ENCODE data around the gene C6orf62.
A peak's percentile ranks its signal among the peaks of the same experiment; 100 is the strongest.
"Not testable (repeated sequence)": the region's sequence is repeated elsewhere in the genome, so short reads cannot be mapped to it uniquely, and the experiment has no call there.

C6orf62 gene

DNA sequence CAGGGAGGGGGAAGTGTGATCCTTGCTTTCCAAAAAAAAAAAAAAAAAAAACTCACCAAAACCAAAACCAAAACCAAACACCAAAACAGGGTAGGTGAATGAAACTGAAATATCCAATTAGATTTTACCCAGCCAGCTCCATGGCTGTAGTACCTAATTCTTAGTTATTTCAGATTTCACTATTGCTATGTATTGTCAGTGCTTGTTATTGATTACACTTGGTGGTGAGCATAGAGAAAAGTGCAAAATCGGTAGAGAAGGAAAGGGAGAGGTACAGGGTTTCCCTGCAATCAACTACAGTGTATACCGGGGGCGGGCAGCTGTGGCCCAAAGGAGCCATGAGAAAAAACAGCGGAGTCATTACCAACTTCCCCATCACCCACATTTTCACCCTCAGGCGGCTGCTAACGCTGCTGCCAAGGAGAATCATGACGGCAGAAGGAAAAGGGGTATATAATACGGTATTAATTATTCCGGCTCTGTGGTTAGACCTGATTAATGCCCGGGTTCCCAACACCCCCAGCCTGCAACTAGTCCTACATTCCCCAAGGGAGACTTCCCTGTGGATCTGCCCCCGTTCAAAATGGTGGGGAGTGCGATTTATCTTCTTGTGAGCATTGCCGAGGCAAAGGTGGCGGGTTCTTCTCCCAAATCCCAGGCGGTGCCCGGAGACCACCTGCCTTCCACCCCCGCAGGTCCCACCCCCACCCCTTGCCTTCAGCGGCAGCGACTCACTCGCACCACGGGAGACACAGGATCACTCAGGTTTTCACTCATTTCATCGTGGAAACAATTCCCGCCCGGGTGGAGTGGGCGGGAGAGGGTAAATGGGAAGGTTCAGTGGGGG lies at the start of gene C6orf62:
C6orf62 (minus strand) TSS at position 30 of the 847 bp plus-strand sequence. CDS start 486 bp downstream, outside the sequence.
- DNase-seq (ENCODE audit: low read depth, low spot score): peak; percentile 49

DNA sequence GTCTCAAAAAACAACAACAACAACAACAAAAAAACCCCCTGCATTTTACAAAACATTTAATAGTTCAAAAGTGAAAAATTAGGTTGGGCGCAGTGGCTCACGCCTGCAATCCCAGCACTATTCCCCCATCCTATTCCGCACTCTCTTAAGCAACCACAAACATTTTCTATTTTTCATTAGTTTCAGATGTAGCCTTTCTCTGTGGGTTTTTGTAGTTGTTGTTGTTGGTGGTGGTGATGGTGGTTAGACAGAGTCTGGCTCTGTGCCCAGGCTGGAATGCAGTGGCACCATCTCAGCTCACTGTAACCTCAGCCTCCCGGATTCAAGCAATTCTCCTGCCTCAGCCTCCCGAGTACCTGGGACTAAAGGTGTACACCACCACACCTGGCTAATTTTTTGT lies 49.4 kb upstream of the C6orf62 start:
- peak; percentile 85 for DNase-seq (ENCODE audit: low read depth, low spot score)

DNA sequence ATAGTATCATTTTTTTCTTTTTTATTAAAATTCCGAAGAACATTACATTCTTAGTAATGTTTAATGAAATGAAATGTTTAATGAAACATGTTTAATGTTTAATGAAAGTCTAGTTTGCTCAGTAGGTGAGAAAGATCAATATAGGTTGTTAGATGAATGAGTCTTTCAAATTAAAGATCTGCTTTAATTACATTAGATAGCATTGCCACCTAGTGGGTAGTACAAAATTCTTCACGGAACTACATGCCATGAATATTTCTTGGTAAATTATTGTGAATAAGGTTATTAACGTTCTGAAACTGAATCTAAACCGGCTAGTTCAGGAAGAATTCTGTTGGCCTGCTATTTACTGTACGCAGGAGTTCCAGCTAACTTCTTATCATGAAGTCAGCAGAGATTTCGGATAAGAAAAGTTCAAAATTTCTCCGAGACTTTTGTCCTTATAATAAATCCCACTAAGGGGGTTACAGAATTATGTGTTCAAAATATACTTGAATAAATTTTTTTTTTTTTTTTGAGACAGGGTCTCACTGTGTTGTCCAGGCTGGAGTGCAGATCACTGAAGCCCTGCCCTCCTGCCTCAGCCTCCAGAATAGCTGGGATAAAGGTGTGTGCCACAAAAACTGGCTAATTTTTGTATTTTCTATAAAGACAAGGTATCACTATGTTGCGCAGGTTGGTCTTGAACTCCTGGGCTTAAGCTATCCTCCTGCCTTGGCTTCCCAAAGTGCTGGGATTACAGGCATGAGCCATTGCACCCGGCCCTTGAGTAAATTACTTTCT lies 47.9 kb upstream of the C6orf62 start:
- DNase-seq (ENCODE audit: low read depth, low spot score): peak; percentile 38

DNA sequence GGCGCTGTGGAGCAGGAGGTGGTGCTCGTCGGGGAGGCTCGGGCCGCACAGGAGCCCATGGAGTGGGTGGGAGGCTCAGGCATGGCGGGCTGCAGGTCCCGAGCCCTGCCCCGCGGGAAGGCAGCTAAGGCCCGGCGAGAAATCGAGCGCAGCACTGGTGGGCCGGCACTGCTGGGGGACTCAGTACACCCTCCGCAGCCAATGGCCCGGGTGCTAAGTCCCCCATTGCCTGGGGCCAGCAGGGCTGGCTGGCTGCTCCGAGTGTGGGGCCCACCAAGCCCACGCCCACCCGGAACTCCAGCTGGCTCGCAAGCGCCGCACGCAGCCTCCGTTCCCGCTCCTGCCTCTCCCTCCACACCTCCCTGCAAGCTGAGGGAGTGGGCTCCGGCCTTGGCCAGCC lies 47.0 kb upstream of the C6orf62 start:
- DNase-seq (ENCODE audit: low read depth, low spot score): not testable (repeated sequence)

DNA sequence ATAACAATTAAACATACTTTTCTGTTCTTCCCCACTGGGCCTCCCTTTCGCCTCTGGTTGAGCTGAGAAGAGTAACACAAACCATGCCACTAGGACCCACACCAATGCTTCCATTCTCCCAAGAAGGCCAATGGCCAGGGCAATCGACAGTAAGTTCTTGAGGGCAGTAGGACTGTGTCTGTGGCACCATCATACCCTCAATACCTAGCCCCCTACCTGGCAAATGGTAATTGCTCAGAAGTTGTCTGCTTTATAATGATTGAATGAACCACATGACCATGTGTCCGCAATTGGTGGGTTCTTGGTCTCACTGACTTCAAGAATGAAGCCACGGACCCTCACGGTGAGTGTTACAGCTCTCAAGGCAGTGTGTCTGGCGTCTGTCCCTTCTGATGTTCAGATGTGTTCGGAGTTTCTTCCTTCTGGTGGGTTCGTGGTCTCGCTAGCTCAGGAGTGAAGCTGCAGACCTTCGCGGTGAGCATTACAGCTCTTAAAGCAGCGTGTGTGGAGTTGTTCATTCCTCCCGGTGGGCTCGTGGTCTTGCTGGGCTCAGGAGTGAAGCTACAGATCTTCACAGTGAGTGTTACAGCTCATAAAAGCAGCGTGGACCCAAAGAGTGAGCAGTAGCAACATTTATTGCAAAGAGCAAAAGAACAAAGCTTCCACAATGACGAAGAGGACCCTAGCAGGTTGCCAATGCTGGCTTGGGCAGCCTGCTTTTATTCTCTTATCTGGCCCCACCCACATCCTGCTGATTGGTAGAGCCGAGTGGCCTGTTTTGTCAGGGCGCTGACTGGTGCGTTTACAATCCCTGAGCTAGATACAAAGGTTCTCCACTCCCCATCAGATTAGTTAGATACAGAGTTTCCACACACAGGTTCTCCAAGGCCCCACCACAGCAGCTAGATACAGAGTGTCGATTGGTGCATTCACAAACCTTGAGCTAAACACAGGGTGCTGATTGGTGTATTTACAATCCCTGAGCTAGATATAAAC lies 46.2 kb upstream of the C6orf62 start:
- DNase-seq (ENCODE audit: low read depth, low spot score): not testable (repeated sequence)

DNA sequence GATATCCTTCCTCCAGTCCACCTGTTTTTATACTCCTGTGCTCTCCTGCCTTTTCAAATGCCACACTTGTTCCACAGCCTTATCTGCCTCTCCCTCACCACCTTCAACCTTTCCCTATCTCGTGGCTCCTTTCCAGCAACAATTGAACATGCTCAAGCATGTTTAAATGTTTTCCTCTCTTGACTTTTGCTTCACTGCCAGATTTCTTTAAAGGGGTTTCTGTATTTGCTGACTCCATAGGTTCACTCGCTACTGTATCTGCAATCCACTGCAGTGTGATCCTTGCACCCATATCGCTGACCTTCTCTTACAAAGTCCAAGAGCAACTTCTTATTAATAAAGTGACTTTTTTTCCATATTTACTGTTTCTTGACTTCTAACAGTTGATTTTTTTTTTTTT lies 44.6 kb upstream of the C6orf62 start:
- no peak for DNase-seq (ENCODE audit: low read depth, low spot score)

DNA sequence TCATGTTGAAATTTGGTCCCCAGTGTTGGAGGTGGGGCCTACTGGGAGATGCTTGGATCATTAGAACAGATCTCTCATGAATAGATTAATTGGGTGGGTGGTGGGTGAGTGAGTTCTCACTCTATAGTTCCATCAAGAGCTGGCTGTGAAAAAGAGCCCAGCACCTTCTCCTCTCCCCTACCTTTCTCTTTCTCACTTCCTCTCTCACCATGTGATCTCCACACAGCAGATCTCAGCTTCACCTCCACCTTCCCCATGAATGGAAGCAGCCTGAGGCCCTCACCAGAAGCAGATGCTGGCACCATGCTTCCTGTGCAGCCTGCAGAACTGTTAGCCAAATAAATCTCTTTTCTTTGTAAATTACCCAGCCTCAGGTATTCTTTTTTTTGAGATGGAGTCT lies 42.9 kb upstream of the C6orf62 start:
- DNase-seq (ENCODE audit: low read depth, low spot score): no peak

DNA sequence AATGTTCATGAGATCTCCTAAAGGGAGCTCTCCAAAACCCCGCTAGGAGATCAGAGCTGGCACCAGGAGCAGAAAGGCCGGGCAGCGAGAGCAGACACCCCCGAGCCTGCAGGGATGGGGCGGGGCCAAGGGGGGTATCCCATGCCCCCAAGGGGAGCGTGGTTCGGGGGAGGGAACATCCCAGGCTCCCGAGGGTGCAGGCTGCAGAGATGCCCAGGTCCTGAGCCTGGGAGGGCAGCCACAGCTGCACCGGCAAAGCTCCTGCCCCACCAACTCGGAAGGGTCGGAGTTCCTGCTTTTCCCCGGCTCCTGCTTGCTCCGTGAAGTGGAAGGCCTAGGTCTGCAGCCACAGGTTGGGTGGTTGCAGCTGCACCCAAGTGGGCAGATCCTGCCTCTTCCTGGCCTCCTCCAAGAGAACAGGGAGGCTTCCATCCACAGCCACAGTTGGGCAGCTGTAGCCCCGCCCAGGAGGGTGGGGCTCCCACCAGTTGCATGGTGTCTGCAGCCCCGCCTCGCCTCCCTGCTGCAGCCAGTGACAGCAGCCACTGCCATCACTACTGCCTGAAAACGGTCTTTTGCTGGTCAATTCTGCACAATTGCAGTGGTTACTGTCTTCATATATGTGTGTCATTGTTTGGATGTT lies 42.4 kb upstream of the C6orf62 start:
- no peak for DNase-seq (ENCODE audit: low read depth, low spot score)

DNA sequence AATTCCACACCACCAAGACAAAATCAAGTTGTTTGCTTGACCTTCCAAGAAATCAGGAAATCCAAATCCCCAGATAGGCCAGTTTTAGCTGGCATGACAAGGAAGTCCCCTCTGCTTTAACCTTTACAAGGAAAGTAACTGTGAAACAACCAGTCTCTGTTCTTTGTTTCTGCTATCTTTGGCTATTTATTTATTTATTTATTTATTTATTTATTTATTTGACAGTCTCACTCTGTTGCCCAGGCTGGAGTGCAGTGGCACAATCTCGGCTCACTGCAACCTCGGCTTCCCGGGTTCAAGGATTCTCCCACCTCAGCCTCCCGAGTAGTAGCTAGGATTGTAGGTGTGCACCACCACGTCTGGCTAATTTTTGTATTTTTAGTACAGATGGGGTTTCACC lies 41.3 kb upstream of the C6orf62 start:
- no peak for DNase-seq (ENCODE audit: low read depth, low spot score)

DNA sequence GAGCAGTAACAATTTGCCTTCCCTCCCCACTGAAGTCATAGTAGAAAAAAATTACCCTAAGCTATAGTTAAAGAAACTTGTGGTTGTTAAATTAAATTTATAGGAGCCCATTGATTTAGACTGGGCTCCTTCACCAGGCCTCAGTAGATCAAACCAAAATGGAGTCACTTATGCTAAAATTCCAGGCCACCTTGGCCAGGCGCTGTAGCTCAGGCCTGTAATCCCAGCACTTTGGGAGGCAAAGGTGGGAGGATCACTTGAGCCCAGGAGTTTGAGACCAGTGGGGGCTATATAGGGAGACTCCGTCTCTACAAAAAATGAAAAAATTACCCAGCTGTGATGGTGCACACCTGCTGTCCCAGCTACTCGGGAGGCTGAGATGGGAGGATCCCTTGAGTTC lies 40.8 kb upstream of the C6orf62 start:
- DNase-seq (ENCODE audit: low read depth, low spot score): no peak

DNA sequence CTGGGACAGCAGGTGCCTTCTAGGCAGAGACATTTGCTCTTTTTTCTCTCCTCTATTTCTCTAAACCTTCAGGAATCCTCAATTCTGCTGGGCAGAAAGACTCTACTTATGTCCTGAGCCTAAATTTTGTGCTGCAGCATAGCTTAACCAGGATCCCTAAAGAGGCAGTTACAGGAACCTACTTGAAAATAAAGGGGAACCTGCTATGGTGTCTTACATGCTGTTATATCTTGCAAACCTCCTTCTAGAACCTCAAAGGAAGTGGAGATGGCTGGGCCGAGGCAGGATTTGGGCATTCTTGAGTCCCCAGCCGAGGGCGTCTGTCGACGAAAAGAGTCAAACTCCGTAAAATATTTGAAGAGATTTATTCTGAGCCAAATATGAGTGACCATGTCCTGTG lies 38.7 kb upstream of the C6orf62 start:
- DNase-seq (ENCODE audit: low read depth, low spot score): no peak

DNA sequence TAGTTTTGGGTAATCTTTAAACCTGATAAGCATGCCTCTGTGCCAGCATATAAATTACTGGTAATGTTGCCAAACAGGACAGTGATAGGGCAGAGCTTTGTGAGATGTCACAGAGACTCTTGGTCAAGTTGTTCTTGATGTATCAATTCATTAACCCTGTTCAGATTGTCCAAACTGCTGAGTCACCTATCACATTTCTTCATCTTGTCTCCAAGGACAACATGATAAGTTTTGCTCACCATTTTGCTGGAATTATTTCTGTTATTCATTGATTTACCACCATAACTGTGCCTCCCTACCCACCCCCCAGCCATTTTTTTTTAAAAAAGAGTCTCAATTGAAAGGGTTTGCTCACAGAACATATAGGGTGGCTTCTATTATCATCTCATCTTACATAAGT lies 36.3 kb upstream of the C6orf62 start:
- no peak for DNase-seq (ENCODE audit: low read depth, low spot score)

DNA sequence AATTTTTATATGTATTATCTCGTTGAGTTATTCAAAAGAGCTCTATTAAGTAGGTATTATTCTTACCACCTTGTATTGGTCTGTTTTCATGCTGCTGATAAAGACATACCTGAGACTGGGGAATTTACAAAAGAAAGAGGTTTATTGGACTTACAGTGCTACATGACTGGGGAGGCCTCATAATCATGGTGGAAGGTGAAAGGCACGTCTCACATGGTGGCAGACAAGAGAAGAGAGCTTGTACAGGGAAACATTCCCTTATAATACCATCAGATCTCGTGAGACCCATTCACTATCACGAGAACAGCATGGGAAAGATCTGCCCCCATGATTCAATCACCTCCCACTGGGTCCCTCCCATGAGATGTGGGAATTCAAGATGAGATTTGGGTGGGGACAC lies 35.4 kb upstream of the C6orf62 start:
- DNase-seq (ENCODE audit: low read depth, low spot score): not testable (repeated sequence)

DNA sequence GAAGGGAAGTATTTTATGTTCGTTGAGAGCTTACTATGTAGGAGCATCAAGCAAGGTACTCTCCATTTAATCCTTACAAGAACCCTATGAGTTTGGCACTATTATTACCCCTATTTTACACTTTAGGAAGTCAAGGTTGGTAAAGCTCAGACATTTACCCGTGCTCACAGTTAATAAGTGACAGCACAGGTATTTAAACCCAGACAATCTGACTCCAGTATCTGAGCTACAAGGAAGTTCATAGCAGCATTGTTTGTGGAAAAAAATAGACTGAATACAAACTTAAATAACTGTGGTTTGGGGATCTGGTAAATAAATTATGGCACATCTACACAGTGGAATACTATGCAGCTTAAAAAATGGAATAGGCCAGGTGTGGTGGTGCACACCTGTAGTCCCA lies 34.6 kb upstream of the C6orf62 start:
- no peak for DNase-seq (ENCODE audit: low read depth, low spot score)

DNA sequence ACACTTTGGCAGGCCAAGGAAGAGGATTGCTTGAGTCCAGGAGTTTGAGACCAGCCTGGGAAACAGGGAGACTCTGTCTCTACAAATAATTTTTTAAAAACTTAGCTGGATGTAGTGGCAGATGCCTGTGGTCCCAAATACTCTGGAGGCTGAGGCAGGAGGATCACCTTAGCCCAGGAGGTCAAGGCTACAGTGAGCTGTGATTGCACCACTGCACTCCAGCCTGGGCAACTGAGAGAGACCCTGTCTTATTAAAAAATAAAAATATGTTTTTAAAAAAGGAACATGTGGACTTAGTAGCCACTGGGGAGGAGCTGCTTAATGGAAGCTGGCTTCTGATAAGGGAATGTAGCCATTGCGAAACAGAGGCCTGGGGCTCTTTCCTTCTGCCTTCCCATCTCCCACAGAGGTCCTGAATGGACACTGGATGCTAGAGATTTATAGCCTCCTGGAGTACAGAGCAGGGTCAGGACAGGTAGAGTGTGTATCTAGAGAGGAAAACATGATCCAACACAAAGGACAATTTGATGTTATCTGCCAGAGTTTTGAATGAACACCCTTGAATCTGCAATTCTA lies 34.1 kb upstream of the C6orf62 start:
- no peak for DNase-seq (ENCODE audit: low read depth, low spot score)

DNA sequence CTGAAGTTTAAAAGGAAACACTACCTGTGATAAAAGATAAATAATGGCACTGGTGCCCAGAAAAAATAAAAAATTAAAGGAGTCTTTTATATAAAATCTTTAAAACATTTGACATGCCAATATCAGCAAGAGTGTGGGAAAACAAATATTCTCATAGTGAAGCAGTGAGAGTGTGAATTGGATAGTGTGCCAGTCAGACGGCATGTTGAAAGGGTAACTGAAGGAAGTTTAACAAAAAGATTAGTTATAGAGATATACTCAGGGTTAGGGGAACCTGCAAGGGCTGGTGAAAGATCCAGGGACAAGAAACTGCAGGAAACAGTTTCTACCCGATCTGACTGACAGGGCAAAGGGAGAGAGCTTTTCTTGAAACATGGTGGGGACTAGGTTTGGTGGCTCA lies 33.5 kb upstream of the C6orf62 start:
- no peak for DNase-seq (ENCODE audit: low read depth, low spot score)

DNA sequence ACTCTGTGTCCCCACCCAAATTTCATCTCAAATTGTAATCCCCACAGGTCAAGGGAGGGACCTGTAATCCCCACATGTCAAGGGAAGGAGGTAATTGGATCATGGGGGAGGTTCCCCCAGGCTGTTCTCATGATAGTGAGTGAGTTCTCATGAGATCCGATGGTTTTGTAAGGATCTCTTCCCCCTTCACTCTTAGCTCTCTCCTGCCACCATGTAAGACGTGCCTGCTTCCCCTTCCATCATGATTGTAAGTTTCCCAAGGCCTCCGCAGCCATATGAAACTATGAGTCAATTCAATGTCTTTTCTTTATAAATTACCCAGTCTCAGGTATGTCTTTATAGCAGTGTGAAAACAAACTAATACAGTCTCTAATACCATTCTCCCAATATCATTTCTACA lies 31.9 kb upstream of the C6orf62 start:
- DNase-seq (ENCODE audit: low read depth, low spot score): not testable (repeated sequence)

DNA sequence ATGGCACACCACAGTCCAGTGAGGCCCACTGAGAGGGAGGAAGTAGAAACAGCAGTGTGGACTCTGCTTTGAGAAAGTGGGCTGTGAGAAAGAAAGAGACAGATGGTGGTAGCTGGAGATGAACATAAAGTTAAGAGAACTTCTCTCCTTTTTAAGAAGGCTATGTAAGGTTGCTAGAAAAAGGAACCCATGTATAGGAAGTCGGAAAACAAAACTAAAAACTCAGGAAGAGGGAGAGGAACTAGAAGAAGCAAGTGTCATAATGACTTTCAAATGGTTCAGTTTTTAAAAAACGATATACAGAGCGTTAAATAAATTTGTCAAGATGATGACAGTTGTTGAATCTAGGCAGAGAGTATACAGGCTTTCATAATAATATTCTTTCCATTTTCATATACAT lies 30.3 kb upstream of the C6orf62 start:
- no peak for DNase-seq (ENCODE audit: low read depth, low spot score)

DNA sequence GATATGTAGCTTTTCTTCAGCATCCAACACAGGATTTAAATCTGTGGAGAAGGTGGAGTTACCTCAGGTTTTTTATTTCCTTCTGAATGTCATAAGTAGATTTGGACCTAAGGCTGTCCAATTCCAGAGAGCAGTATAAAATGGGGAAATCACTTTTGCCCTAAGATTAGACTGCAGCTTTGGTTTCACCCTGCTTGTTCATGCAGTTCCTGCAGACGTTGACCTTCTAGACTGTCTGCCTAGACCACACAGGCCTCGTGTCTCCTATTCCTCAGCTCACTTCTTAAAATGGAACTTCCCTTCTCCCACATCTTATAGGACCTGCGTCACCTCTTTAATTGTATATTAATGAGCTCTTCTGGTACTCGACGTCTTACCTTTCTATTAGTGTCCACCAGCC lies 26.0 kb upstream of the C6orf62 start:
- no peak for DNase-seq (ENCODE audit: low read depth, low spot score)

DNA sequence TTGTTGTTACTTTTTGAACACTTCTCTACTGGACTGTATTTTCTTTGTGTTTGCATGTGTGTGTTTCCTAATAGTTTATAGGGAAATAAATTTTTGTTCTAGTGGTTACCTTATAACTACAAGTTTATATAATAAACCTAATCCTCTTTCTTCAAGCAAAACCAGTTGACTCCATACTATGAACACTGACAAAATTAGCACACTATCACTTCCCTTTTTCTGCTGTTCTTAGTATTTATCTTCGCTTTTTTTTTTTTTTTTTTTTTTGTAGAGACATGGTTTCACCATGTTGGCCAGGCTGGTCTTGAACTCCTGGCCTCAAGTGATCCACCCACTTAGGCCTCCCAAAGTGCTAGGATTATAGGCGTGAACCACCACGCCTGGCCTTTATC lies 25.0 kb upstream of the C6orf62 start:
- DNase-seq (ENCODE audit: low read depth, low spot score): no peak

All from astrocyte of the hippocampus (primary cell).